ENCODE measurements around the gene CTNNA2. TPM values are rescaled to one million over a fixed set of nuclear protein-coding genes. Genes with fewer than 3 reads are reported as not detected.

The CTNNA2 gene
- total RNA-seq, 4 donors from 2014 or later: 0.88 to 14.9 (median 2.3) TPM; not detected in 1

- Histone ChIP-seq H3K27me3 (no peaks in the 10 kb centered on the region), H3K4me3 (no peak overlapping the region), H3K4me1 (no peaks in the 10 kb centered on the region), H3K27ac (no peak overlapping the region), H3K9me3 (no peaks in the 10 kb centered on the region), H3K36me3 (no peaks in the 10 kb centered on the region)
- no peak for TF ChIP-seq CTCF (IDR thresholded peaks at IDR 0.05)
- no peak for TF ChIP-seq POLR2A (IDR thresholded peaks at IDR 0.05)
- DNase-seq: no peak
- intact Hi-C loops (cut with DNase I; ENCODE audit: low total_unique reads): no loop called here
These were observed 147.7 kb downstream of the CTNNA2 start for GRCh38 chr2:79660557-79660956.

- Histone ChIP-seq H3K4me3 (no peak overlapping the region), H3K27me3 (no peaks in the 10 kb centered on the region), H3K4me1 (no peaks in the 10 kb centered on the region), H3K27ac (no peak overlapping the region), H3K36me3 (no peaks in the 10 kb centered on the region), H3K9me3 (no peaks in the 10 kb centered on the region)
- TF ChIP-seq CTCF (IDR thresholded peaks at IDR 0.05) (no peak), POLR2A (IDR thresholded peaks at IDR 0.05) (no peak)
- no peak for DNase-seq
- intact Hi-C loops (cut with DNase I; ENCODE audit: low total_unique reads): no loop called here
These were observed 152.2 kb downstream of the CTNNA2 start for GRCh38 chr2:79665091-79665490.

- Histone ChIP-seq H3K36me3 (no peaks in the 10 kb centered on the region), H3K4me3 (no peak overlapping the region), H3K9me3 (no peaks in the 10 kb centered on the region), H3K27ac (no peak overlapping the region), H3K4me1 (no peaks in the 10 kb centered on the region), H3K27me3 (no peaks in the 10 kb centered on the region)
- TF ChIP-seq CTCF (IDR thresholded peaks at IDR 0.05) (no peak), POLR2A (IDR thresholded peaks at IDR 0.05) (no peak)
- intact Hi-C loops (cut with DNase I; ENCODE audit: low total_unique reads): no loop called here
- no peak for DNase-seq
These were observed 153.6 kb downstream of the CTNNA2 start for GRCh38 chr2:79666430-79666829.

GRCh38 chr2:79669714-79670113, 156.9 kb downstream of the CTNNA2 start:
- Histone ChIP-seq H3K9me3 (no peaks in the 10 kb centered on the region), H3K27ac (no peak overlapping the region), H3K4me3 (no peak overlapping the region), H3K36me3 (no peaks in the 10 kb centered on the region), H3K4me1 (no peaks in the 10 kb centered on the region), H3K27me3 (no peaks in the 10 kb centered on the region)
- intact Hi-C loops (cut with DNase I; ENCODE audit: low total_unique reads): no loop called here
- DNase-seq: no peak
- TF ChIP-seq POLR2A (IDR thresholded peaks at IDR 0.05) (no peak), CTCF (IDR thresholded peaks at IDR 0.05) (no peak)

GRCh38 chr2:79670198-79670597, 157.3 kb downstream of the CTNNA2 start:
- Histone ChIP-seq H3K36me3 (no peaks in the 10 kb centered on the region), H3K4me3 (no peak overlapping the region), H3K27me3 (no peaks in the 10 kb centered on the region), H3K9me3 (no peaks in the 10 kb centered on the region), H3K4me1 (no peaks in the 10 kb centered on the region), H3K27ac (no peak overlapping the region)
- DNase-seq: no peak
- intact Hi-C loops (cut with DNase I; ENCODE audit: low total_unique reads): no loop called here
- no peak for TF ChIP-seq POLR2A (IDR thresholded peaks at IDR 0.05)

- Histone ChIP-seq H3K4me1 (no peaks in the 10 kb centered on the region), H3K4me3 (no peak overlapping the region), H3K36me3 (no peaks in the 10 kb centered on the region), H3K9me3 (no peaks in the 10 kb centered on the region), H3K27me3 (no peaks in the 10 kb centered on the region), H3K27ac (no peak overlapping the region)
- TF ChIP-seq POLR2A (IDR thresholded peaks at IDR 0.05) (no peak), CTCF (IDR thresholded peaks at IDR 0.05) (no peak)
- no peak for DNase-seq
- intact Hi-C loops (cut with DNase I; ENCODE audit: low total_unique reads): no loop called here
These were observed 174.0 kb downstream of the CTNNA2 start for GRCh38 chr2:79686884-79687283.

All from uterus (tissue), 4 donors.